HL-60 (cell line): Measurements from ENCODE around the gene DOCK1.

Experiments
- CTCF ChIP-seq: IDR thresholded peaks from one replicate; pipeline ENCODE4 v1.5.1; 2011; ENCODE audit warnings: low read length, control low read depth, inconsistent platforms; ENCODE audit not compliant: insufficient read depth
- POLR2AphosphoS5 ChIP-seq: IDR thresholded peaks from 2 replicates; pipeline ENCODE4 v1.6.1; 2012; ENCODE audit warnings: low read depth
- SPI1 ChIP-seq: IDR thresholded peaks from 2 replicates; pipeline ENCODE4 v1.6.1; 2012; ENCODE audit warnings: low read depth, mild to moderate bottlenecking, borderline replicate concordance

- TF ChIP-seq CTCF (no peak), POLR2AphosphoS5 (no peak), SPI1 (no peak)
Measured at GRCh38 chr10:126945351-126946030, 40.3 kb downstream of the DOCK1 start.
